22Rv1 (cell line): ENCODE data around the gene SLC2A13.

Source experiments
- ZFX ChIP-seq: fragments of 450-650 bp; IDR thresholded peaks from 2 replicates; pipeline ENCODE4 v1.6.1; 2017; ENCODE audit warnings: antibody characterized with exemption, borderline replicate concordance
- TF ChIP-seq, protein P1 (sequence below): fragments of 450-650 bp; IDR thresholded peaks from 2 replicates; pipeline ENCODE4 v1.5.1; 2017; ENCODE audit warnings: mild to moderate bottlenecking

DNA sequence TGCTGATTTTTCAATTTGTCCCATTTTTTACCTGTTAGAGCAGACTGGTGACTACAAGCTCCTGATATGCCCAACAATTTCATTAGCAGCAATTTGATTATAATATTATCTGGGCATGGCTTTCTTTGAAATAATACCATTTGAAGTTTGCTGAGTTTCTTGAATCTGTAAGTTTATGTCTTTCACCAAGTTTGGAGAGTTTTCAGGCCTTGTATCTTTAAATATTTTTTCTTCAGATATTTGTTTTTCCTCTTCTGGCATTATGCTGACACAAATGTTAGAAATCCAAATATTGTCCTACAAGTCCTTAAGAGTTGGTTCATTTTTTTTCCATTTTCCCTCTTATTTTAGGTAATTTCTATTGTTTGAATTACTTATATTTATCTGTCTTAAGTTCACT, 30.4 kb downstream of the SLC2A13 start:
- TF ChIP-seq, protein P1, sequence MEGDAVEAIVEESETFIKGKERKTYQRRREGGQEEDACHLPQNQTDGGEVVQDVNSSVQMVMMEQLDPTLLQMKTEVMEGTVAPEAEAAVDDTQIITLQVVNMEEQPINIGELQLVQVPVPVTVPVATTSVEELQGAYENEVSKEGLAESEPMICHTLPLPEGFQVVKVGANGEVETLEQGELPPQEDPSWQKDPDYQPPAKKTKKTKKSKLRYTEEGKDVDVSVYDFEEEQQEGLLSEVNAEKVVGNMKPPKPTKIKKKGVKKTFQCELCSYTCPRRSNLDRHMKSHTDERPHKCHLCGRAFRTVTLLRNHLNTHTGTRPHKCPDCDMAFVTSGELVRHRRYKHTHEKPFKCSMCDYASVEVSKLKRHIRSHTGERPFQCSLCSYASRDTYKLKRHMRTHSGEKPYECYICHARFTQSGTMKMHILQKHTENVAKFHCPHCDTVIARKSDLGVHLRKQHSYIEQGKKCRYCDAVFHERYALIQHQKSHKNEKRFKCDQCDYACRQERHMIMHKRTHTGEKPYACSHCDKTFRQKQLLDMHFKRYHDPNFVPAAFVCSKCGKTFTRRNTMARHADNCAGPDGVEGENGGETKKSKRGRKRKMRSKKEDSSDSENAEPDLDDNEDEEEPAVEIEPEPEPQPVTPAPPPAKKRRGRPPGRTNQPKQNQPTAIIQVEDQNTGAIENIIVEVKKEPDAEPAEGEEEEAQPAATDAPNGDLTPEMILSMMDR, result no peak
- no peak for TF ChIP-seq ZFX
